H1 (cell line): Measurements from ENCODE around the gene FAM174B. TPM values are rescaled to one million over a fixed set of nuclear protein-coding genes. Genes with fewer than 3 reads are reported as not detected.

ENCODE experiments used
- KDM4A ChIP-seq: IDR thresholded peaks from one replicate; pipeline ENCODE4 v1.7.1; 2012; ENCODE audit warnings: low read depth, mild to moderate bottlenecking, moderate library complexity, low read length, inconsistent platforms; ENCODE audit not compliant: severe bottlenecking
- NRF1 ChIP-seq: IDR thresholded peaks from 2 replicates; pipeline ENCODE4 v1.6.1; 2011; ENCODE audit warnings: mild to moderate bottlenecking, low read depth, low read length, improper control_type of control experiment
- TAF1 ChIP-seq: IDR thresholded peaks from 2 replicates; pipeline ENCODE4 v1.6.1; 2011; ENCODE audit warnings: mild to moderate bottlenecking, low read depth, low read length
- TBP ChIP-seq: IDR thresholded peaks from 2 replicates; pipeline ENCODE4 v1.6.1; 2011; ENCODE audit warnings: low read depth, low read length, improper control_type of control experiment
- polyA plus RNA-seq, 7 experiments: library from polyadenylated mRNA; depleted of rRNA in 3 of 7; stranded (reverse) in 5 of 7; unstranded in 2 of 7; fragments of >200 nt in 5 of 7; fragments of 200-250 nt in 2 of 7; gene quantifications; 1 replicate in 5 of 7; 2 replicates in 1 of 7; 4 replicates in 1 of 7; pipeline versions ENCODE4 v1.2.1 to v1.2.3, GENCODE V29; 2011 to 2013; ENCODE audit warnings: missing spikeins in 2 of 7, mixed read lengths in 2 of 7
- total RNA-seq: library from RNA; stranded (reverse); fragmentation: NEBNext Ultra II Directional; extraction: Animal tissue kit (Norgen Biotek cat#: 25700); gene quantifications from 2 replicates; pipeline ENCODE4 v1.2.1, GENCODE V29; 2021
- TF ChIP-seq, protein P1 (sequence below): IDR thresholded peaks from 2 replicates; pipeline ENCODE4 v1.6.1; 2012; ENCODE audit warnings: low read length, inconsistent platforms

The FAM174B gene
- total and polyA plus RNA-seq, 2 of the 8 experiments (the other 6 are each of a cell fraction or from before 2014, with no cell fraction given), result 9.3 to 35.2 TPM

GRCh38 chr15:92602267-92602593 is 53.3 kb downstream of the FAM174B start (continued):
- TF ChIP-seq, protein P1, sequence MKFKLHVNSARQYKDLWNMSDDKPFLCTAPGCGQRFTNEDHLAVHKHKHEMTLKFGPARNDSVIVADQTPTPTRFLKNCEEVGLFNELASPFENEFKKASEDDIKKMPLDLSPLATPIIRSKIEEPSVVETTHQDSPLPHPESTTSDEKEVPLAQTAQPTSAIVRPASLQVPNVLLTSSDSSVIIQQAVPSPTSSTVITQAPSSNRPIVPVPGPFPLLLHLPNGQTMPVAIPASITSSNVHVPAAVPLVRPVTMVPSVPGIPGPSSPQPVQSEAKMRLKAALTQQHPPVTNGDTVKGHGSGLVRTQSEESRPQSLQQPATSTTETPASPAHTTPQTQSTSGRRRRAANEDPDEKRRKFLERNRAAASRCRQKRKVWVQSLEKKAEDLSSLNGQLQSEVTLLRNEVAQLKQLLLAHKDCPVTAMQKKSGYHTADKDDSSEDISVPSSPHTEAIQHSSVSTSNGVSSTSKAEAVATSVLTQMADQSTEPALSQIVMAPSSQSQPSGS, result no peak
- no peak for TF ChIP-seq NRF1
- no peak for TF ChIP-seq KDM4A
- TF ChIP-seq TAF1, result no peak
- TF ChIP-seq TBP, result no peak
